NCI-H82 (cell line): ENCODE results near the gene SPINDOC.
"Not testable (repeated sequence)": the region's sequence is repeated elsewhere in the genome, so short reads cannot be mapped to it uniquely, and the experiment has no call there.

ENCODE experiments used
- DNase-seq: peaks from one replicate; lab custom pipeline; 2025; lab: John Stamatoyannopoulos, UW

SPINDOC gene

DNA sequence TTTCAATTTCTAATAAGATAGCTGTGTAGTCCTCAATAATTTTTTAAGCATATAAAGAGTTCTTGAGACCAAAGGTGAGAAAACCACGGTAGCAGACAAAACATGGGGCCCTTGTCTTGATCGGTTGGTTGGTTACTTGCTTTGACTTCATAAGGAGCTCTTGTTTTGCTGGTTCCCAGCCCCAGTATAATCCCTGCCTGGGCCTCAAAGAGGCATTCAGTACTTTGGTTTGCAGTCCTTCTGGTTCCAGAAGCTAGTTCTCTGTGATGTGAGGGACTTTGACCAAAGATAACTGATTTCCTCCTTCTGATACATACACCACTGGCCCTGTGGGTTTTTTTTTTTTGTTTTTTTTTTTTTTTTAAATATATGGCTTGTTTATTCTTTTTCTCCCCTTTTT is 42.7 kb downstream of the SPINDOC start:
- no peak for DNase-seq

DNA sequence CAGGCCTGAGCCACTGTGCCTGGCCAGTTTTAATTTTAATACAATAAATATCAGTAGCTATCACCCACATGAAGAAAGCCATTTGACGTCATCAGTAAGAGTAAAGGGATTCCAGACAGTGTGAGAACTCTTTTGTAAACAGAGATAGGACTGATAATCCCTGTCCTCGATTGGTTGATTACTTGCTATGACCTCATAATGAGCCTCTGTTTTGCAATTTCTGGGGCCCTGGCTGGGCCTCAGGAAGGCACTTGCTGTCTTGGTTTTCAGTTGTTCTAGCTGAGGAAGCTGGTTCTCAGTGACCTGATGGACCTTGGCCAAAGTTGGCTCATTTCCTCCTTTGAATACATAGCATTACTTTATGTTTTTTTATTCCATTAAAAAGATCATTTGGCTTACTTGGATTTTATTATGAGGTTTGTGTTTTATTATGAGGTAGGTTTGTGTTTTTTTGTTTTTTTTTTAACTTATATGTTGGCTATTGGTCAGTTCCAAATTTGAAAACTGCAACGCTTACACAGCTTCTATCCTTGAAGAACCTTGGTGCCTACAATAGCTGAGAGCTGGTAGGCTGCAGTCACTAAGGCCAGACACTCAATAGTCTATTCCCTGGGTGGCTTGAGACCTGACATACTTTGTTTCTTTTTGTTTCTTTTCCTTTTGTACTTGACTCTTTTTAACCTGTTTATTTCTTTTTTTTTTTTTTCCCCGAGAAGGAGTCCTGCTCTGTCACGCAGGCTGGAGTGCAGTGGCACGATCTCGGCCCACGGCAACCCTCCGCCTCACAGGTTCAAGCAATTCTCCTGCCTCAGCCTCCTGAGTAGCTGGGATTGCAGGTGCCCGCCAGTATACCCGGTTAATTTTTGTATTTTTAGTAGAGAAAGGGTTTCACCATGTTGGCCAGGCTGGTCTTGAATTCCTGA is 45.6 kb downstream of the SPINDOC start:
- no peak for DNase-seq

DNA sequence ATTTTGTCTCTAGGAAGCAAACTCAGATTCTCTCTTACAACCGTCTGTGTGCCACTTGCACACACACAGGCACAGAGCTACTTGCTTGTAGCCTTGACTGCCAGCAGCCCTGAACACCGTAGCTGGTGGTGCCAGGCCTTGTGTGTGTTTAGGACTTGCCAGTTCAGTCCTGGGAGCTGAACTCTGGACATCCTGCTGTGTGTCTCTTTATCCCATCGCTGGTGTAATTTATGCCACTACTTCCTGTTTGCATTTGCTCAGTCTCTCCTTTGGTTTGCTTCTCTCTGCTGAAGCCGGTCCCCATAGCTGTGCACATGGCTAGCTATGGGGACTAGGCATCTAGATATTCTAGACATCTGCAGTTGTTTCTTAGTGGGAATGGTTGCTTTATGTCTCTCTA is 49.7 kb downstream of the SPINDOC start:
- DNase-seq, result no peak

DNA sequence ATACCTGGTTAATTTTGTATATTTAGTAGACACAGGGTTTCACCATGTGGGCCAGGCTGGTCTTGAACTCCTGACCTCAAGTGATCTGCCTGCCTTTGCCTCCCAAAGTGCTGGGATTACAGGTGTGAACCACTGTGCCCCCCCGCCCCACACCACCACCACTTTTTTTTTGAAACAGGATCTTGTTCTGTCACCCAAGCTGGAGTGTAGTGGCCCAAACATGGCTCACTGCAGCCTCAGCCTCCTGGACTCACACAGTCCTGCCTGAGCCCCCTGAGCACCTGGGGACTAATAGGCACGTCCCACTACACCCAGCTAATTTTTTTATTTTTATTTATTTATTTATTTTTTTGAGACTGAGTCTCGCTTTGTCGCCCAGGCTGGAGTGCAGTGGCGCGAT is 50.4 kb downstream of the SPINDOC start:
- DNase-seq, result not testable (repeated sequence)

DNA sequence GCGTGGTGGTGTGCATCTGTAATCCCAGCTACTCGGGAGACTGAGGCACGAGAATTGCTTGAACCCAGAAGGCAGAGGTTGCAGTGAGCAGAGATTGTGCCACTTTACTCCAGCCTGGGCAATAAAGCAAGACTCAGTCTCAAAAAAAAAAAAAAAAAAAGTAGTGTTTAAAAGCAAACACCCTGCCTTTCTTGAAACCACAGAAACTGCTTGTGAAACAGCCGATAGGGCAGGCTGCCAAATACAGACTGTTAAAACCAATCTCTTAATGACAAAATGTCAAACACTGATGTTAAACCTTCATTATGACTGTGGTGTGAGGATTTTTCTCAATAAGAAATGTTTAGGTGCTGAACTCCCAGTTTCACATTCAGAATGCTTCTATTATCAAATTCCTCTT is 53.0 kb downstream of the SPINDOC start:
- no peak for DNase-seq

DNA sequence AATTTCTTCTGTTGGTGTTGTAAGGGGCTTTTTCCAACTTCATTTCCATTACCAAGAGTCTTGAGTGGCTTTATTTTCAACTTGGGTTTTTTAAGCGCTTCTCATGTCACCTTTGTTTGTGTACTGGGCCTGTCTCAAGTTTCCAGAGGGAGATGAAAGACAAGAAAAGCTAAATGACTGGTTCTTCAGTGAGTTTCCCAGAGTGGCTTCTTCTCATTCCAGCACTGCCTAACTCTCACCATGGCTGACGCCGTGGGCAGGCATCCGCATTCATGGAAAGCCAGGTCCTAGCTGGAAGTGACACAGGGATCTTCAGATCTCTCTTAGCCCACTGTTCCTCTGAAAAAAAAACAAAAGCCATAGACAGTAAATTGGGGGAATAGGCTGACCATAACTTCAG is 54.3 kb downstream of the SPINDOC start:
- DNase-seq, result no peak

DNA sequence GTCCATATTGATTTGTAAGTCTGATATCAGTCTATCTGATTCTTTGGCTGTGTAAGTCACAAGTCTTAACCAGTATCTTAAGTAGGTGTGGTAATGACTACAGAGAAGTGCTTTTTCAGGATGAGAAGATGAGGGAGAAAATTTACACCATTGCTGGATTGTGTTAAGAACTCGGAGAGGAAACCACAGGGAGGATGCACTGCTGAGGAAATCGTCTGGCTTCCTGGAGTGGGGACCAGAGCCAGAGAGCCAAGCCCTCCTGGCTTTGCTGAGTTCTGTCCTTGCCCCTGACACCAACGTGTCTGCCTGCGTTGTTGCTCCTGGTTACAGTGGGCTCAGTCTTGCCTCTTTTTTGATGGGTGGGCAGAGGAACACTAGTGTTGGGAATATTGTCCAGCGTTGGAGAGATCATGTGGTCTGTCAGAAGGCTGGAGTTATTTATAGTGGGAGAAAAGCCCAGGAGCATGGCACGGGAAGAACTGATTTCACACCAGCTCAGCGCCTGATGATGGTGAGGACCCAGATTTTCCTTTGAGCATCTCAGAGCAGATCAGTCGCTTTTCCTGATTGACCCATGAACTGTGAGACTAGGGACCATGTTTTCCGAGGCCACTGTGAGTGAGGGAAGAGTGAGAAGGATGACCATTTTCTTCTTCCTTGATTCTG is 55.3 kb downstream of the SPINDOC start:
- no peak for DNase-seq

DNA sequence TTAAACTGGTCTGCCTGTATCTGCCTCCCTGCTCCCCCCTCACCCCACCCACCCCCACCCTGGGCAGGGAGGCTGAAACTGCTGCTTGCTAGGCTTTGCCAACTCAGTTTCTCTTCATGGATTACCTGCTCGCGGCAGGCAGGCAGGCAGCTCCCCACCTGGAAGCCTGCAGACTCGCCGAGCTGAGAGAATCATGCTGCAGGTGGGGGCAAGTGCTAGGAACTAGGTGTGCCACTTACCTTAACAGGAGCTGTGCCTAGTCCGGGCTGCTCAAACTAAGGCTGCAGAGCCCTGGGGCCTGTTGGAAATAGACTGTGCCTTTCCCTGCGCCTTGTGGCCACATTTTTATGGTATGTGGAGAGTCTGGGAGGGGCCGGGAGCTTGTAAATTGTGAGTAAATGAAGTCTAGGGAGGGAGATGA is 55.9 kb downstream of the SPINDOC start:
- DNase-seq, result no peak

DNA sequence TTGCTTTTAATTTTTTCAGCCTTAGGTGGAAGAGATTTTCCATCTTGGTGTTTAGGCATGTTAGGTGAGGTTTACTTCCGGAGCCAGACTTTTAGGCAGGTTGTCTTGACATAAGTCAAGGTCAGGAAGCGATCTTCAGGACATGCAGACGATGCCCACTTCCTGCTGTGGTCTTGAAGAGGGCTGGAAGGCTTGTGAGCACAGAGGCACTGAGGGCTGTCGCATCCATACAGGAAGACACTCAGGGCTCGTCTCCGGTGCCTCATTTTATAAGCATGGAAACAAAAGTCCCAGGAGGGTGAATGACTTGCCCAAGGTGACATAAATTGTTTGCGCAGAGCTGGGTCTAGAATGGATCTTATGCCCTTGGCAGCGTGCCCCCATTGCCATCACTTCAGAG is 56.4 kb downstream of the SPINDOC start:
- no peak for DNase-seq

DNA sequence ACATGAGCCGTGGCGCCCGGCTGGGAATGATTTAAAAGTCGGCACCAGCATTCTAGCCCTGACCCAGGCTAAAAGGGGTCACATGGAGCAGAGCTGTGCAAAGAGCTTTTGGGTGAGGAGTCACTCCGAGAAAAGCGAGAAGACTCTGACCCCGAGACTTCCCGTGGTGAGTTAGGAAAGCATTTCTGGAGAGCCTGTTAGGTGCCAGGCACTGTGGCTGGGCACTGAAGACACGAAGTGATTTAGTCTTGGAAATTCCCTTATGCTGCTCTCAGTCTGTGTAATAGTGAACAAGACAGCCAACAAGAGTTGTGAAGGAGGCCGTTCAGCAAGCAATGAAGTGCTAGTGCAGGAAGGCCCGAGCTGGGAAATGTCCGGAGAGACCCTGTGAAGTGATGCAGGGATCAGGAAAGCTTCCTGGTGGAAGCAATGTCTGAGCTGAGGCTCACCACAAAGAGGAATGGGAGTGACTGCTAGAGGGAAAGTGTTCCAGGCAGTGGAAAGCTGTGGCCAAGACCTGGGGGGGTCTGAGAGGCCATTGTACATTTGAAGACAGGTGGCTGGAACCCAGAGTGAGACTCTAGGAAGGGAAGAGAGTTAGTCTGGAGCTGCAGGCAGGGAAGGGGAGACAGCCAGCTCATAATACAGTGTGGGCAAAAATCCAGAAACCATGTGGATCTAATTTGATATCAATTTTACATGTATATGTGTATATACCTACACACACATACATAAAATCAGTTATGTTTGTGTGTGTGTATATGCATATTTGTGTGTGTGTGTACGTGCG is 57.3 kb downstream of the SPINDOC start:
- DNase-seq, result no peak

DNA sequence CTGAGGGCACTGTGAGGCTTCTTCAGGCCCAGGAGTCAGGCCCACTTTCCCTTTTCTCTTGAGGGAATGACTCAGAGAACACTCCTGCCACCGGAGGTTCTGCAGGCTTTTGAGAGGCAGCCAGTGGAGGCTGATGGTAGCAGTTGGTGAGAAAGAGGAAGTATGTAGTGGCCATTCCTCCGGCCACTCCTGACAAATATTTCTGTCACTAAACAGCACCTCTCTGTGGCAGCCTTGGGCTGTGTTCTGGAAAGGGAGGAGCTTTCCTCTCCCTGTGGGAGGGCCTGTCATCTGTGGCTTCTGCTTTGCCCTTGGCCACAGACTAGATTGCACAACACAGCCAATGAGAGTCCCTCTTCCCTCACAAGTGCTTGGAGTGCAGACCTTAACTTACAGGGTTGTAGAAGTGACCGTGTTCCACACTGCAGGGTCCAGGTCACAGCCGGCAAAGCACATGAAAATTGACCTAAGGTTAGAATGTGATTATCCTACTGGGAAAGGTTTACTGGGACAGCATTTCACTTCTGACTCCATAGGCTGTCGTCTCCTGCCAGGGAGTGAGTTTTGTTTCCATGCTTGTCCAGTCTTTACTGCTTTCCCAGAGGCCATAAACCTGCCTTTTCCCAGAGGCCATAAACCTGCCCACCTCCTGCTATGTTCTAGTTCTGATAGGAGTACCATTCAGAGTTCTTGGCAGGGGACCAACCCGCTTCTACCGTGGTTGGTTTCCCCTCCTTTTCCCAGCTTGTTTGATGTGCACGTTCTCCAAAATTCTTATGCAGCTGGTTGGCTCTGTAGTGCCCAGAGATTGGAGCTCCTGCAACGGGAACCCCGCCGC is 58.9 kb downstream of the SPINDOC start:
- peak; percentile 55 for DNase-seq

DNA sequence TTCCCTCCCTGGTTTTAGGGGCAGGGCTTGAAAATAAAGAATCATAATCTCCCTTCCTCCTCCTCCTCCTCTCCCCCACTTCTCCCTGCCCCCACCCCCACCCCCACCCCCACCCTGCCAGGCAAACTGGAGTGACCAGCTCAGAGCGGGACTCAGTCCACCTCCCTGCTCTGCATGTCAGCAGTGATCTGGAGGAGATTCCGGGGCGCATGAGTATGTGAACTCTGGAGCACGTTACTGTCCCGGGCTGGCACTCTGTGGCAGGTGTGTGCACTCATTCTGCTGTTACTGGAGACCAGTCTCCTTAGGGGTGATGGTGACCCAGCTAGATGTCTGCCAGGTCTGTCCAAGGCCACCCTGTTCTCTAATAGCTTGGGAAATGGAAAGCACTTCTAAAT is 59.5 kb downstream of the SPINDOC start:
- no peak for DNase-seq

DNA sequence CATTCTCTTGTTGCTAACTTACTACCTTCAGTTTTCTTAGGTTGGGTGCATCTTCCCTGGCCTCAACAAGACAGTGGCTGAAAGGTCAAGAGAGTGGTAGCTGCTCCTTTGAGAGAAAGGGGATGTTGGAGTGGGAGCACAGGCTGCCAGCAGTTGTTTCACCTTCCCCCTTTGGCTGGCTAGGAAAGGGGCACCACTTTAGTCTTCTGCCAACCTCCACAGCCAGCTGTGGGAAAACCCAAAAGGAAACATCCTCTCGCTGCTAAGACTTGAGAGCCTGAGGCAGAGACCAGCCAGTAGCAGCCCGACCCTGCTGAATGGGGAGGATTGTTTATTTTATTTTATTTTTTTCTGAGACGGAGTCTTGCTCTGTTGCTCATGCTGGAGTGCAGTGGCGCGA is 60.1 kb downstream of the SPINDOC start:
- no peak for DNase-seq

DNA sequence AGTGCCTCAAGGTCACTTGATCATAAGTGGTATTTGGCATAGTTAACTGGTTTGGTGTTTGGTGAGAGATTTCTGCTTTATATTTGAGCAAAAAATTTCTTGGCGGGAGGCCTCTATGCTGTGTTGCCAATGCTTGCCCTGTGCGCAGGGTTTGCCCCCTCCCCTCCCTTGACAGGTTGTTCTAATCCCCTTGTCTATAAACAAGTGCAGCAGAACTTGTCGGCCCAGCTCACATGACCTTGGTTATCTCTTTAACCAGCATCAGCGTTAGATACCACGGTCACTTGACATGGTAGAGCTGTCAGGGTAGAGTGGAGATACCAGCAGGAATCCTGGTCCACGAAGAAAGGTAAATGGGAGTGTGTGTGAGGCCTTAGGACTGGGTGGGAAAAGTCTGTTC is 61.3 kb downstream of the SPINDOC start:
- DNase-seq, result peak; percentile 31

DNA sequence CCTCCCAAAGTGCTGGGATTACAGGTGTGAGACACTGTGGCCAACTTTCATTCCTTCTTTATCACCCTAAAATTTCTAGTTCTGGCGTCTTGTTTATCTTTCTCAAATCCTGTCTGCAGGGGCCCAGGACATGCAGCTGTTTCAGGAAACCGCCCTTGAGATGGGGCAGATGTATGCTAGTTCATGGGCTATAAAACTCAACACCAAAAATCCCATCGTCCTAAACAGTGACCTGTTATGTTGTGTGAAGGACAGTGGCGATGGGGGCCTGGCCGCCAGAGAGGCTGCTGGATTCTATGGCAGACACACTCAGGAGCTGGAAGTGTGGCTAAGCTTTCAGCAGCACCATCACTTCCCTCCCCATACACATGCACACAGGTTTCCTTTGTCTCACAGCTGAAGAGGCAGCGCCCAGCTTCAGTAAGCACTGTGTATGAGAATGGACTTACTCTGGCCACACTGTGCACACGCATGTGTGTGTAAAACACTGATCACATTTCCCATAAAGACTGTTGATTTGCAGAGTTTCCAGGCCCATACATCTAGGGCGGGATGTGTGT is 62.3 kb downstream of the SPINDOC start:
- no peak for DNase-seq

DNA sequence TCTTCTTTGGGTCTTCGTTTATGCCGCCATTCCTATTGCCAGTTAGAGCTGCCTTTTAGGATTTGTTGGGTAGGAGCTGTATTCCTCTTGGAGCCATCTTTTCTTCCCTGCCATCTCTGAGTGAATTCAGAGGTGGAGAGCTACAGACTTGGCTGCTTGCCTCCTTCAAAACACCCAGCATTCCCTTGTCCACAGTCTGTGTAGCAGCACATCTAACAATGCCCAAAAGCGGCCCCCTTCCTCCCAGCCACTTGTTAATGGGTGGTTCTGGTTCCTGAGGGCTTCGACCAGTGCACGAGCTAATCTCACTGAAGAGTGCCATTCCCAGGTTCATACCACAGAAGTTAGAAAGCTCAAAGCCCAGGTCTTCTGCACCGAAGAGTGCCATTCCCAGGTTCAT is 63.4 kb downstream of the SPINDOC start:
- DNase-seq, result no peak
